Esophagus muscularis mucosa (tissue), 4 donors: ENCODE measurements around the gene PLXDC2. TPM values are rescaled to one million over a fixed set of nuclear protein-coding genes. Genes with fewer than 3 reads are reported as not detected.

Experiments
- DNase-seq: peaks from one replicate; pipeline ENCODE4 v3.0.0-alpha.2; 2017; ENCODE audit errors: extremely low spot score
- H3K27ac ChIP-seq, 4 donors: fragments of 200-600 bp; sonication (generic); replicated peaks in 1 of 4; 1 replicate in 3 of 4; 2 replicates in 1 of 4; pipeline ENCODE4 v1.5.1; 2016 to 2019; ENCODE audit warnings: mild to moderate bottlenecking in 1 of 4
- H3K27me3 ChIP-seq, 4 donors: fragments of 200-600 bp; sonication (generic); one replicate each; pipeline versions ENCODE4 v1.5.1 to v1.6.0; 2016 to 2019
- H3K36me3 ChIP-seq, 4 donors: fragments of 200-600 bp; sonication (generic); one replicate each; pipeline ENCODE4 v1.5.1; 2016 to 2019
- H3K4me1 ChIP-seq, 4 donors: fragments of 200-600 bp; sonication (generic); one replicate each; pipeline ENCODE4 v1.5.1; 2016 to 2019
- H3K4me3 ChIP-seq, 4 donors: fragments of 200-600 bp; sonication (generic); 1 replicate in 2 of 4; 2 replicates in 2 of 4; pipeline ENCODE4 v1.5.1; 2016 to 2019; ENCODE audit warnings: mild to moderate bottlenecking in 4 of 4, moderate library complexity in 1 of 4
- H3K9me3 ChIP-seq, 4 donors: fragments of 200-600 bp; sonication (generic); 1 replicate in 3 of 4; 2 replicates in 1 of 4; pipeline ENCODE4 v1.5.1; 2016 to 2019
- CTCF ChIP-seq, 3 experiments: fragments of 200-600 bp in 2 of 3; fragments of 450-650 bp in 1 of 3; sonication (generic) in 2 of 3; IDR thresholded peaks; one replicate each; pipeline ENCODE4 v1.5.1; 2017 to 2019; ENCODE audit warnings: antibody characterized with exemption in 3 of 3, mild to moderate bottlenecking in 2 of 3, moderate library complexity in 1 of 3
- EP300 ChIP-seq: sonication (generic); formaldehyde crosslinking; IDR thresholded peaks from one replicate; pipeline ENCODE4 v1.6.1; 2017; ENCODE audit warnings: antibody characterized with exemption
- POLR2A ChIP-seq: fragments of 450-650 bp; IDR thresholded peaks from one replicate; pipeline ENCODE4 v1.6.1; 2017; ENCODE audit warnings: antibody characterized with exemption, moderate library complexity, mild to moderate bottlenecking, low read depth
- POLR2AphosphoS5 ChIP-seq, 2 donors: sonication (generic); formaldehyde crosslinking; IDR thresholded peaks; one replicate each; pipeline ENCODE4 v1.6.1; 2017; ENCODE audit warnings: antibody characterized with exemption in 2 of 2
- WGBS: methylation state at CpG from one replicate; pipeline ENCODE4 v1.1.5; 2018; 5-methylcytosine and 5-hydroxymethylcytosine counted together
- intact Hi-C: fragments of 100-400 bp; cut with DNase I; formaldehyde crosslinking; loops from one replicate; pipeline ENCODE4 v1.15.1; 2023
- total RNA-seq, 4 donors: library from RNA; depleted of rRNA; stranded (reverse); fragments of >200 nt; gene quantifications; one replicate each; pipeline versions ENCODE4 v1.1.0 to v1.2.1, GENCODE V29; 2016

The PLXDC2 gene
- total RNA-seq, 4 donors from 2014 or later, result 28.7 to 54.2 (median 42.4) TPM

- Histone ChIP-seq H3K4me1 (peaks cover 0 to 25% (median 13%) of the 10 kb centered on the region in 4 donors), H3K27me3 (no peaks in the 10 kb centered on the region), H3K36me3 (no peaks in the 10 kb centered on the region), H3K9me3 (no peaks in the 10 kb centered on the region), H3K27ac (no peak overlapping the region), H3K4me3 (no peak overlapping the region)
- intact Hi-C loops, result no loop called here
- WGBS, result 54% methylated on average over 1 of the region's 1 CpG
- no peak for DNase-seq
- TF ChIP-seq EP300 (no peak), POLR2AphosphoS5 (IDR thresholded peaks at IDR 0.05) (no peak), POLR2A (no peak), CTCF (IDR thresholded peaks at IDR 0.05) (no peak)
Measured at GRCh38 chr10:19845503-19846368, 29.5 kb downstream of the PLXDC2 start.

- H3K4me1 ChIP-seq, result peaks cover 0 to 24% (median 12%) of the 10 kb centered on the region in 4 donors
- H3K27ac ChIP-seq, result no peak overlapping the region
- H3K36me3 ChIP-seq, result no peaks in the 10 kb centered on the region
- no peaks in the 10 kb centered on the region for H3K9me3 ChIP-seq
- 88% methylated on average over 4 of the region's 4 CpGs for WGBS
- no peak for TF ChIP-seq POLR2A
- no peak for TF ChIP-seq EP300
- no peak for TF ChIP-seq POLR2AphosphoS5 (IDR thresholded peaks at IDR 0.05)
- no peak for TF ChIP-seq CTCF (IDR thresholded peaks at IDR 0.05)
- H3K4me3 ChIP-seq, result no peak overlapping the region
- intact Hi-C loops, result no loop called here
- no peaks in the 10 kb centered on the region for H3K27me3 ChIP-seq
- no peak for DNase-seq
Measured at GRCh38 chr10:19847321-19847720, 31.1 kb downstream of the PLXDC2 start.

GRCh38 chr10:19848226-19848985, 32.2 kb downstream of the PLXDC2 start:
- Histone ChIP-seq H3K36me3 (no peaks in the 10 kb centered on the region), H3K4me3 (no peak overlapping the region), H3K4me1 (peaks cover 0 to 13% (median 9%) of the 10 kb centered on the region in 4 donors), H3K9me3 (no peaks in the 10 kb centered on the region), H3K27ac (no peak overlapping the region), H3K27me3 (no peaks in the 10 kb centered on the region)
- DNase-seq, result no peak
- 90% methylated on average over 7 of the region's 7 CpGs for WGBS
- intact Hi-C loops, result no loop called here
- no peak for TF ChIP-seq POLR2A

GRCh38 chr10:19853831-19854230, 37.6 kb downstream of the PLXDC2 start:
- no peaks in the 10 kb centered on the region for H3K27me3 ChIP-seq
- no peak for TF ChIP-seq POLR2AphosphoS5 (IDR thresholded peaks at IDR 0.05)
- DNase-seq, result no peak
- intact Hi-C loops, result no loop called here
- no peak overlapping the region for H3K27ac ChIP-seq
- H3K36me3 ChIP-seq, result no peaks in the 10 kb centered on the region
- H3K9me3 ChIP-seq, result no peaks in the 10 kb centered on the region
- H3K4me1 ChIP-seq, result no peaks in the 10 kb centered on the region
- no peak overlapping the region for H3K4me3 ChIP-seq
- WGBS, result 78% methylated on average over 3 of the region's 5 CpGs

- H3K27me3 ChIP-seq, result no peaks in the 10 kb centered on the region
- no peak for DNase-seq
Measured at GRCh38 chr10:19857876-19858275, 41.6 kb downstream of the PLXDC2 start.

More at GRCh38 chr10:19857876-19858275, 41.6 kb downstream of the PLXDC2 start:
- Histone ChIP-seq H3K4me1 (no peaks in the 10 kb centered on the region), H3K27ac (no peak overlapping the region), H3K9me3 (no peaks in the 10 kb centered on the region), H3K4me3 (no peak overlapping the region), H3K36me3 (no peaks in the 10 kb centered on the region)
- no peak for TF ChIP-seq POLR2AphosphoS5 (IDR thresholded peaks at IDR 0.05)
- TF ChIP-seq EP300, result no peak
- no peak for TF ChIP-seq POLR2A
- no peak for TF ChIP-seq CTCF (IDR thresholded peaks at IDR 0.05)
- WGBS, result 66% methylated on average over 3 of the region's 3 CpGs
- intact Hi-C loops, result no loop called here
